Thoracic aorta (tissue), 2 donors: ENCODE data around the gene MRPS18A. TPM values are rescaled to one million over a fixed set of nuclear protein-coding genes. Genes with fewer than 3 reads are reported as not detected.

Experiments used
- ATAC-seq: fragments of 150-250 bp; one replicate; pipeline ENCODE4 v1.8.0; 2017; ENCODE audit warnings: low read depth; ENCODE audit not compliant: insufficient number of reproducible peaks, low FRiP score
- DNase-seq: peaks from one replicate; pipeline ENCODE4 v3.0.0-alpha.2; 2020; ENCODE audit warnings: low spot score
- H3K27ac ChIP-seq, 2 donors: fragments of 200-600 bp; sonication (generic); 1 replicate in 1 of 2; 2 replicates in 1 of 2; pipeline ENCODE4 v1.5.1; 2016; ENCODE audit warnings: mild to moderate bottlenecking in 2 of 2, moderate library complexity in 2 of 2
- H3K27me3 ChIP-seq: fragments of 200-600 bp; sonication (generic); replicated peaks from 2 replicates; pipeline ENCODE4 v1.6.0; 2016; ENCODE audit warnings: mild to moderate bottlenecking; ENCODE audit not compliant: insufficient read depth
- H3K36me3 ChIP-seq: fragments of 200-600 bp; sonication (generic); one replicate; pipeline ENCODE4 v1.5.1; 2016
- H3K4me1 ChIP-seq, 2 donors: fragments of 200-600 bp; sonication (generic); 1 replicate in 1 of 2; 2 replicates in 1 of 2; pipeline versions ENCODE4 v1.5.1 to v1.6.0; 2016; ENCODE audit warnings: low read depth in 2 of 2, mild to moderate bottlenecking in 1 of 2; ENCODE audit not compliant: control insufficient read depth in 1 of 2
- H3K4me3 ChIP-seq: fragments of 200-600 bp; sonication (generic); 2 replicates; pipeline ENCODE4 v1.5.1; 2016; ENCODE audit warnings: mild to moderate bottlenecking
- H3K9me3 ChIP-seq: fragments of 200-600 bp; sonication (generic); 2 replicates; pipeline ENCODE4 v1.5.1; 2016
- CTCF ChIP-seq: fragments of 200-600 bp; sonication (generic); IDR thresholded peaks from one replicate; pipeline ENCODE4 v1.5.1; 2019; ENCODE audit warnings: antibody characterized with exemption
- total RNA-seq, 2 donors: library from RNA; depleted of rRNA; stranded (reverse); fragments of >200 nt; gene quantifications; one replicate each; pipeline versions ENCODE4 v1.1.0 to v1.2.3, GENCODE V29; 2016

MRPS18A gene
- total RNA-seq, 2 donors from 2014 or later = 21.2 to 39.4 TPM

- ATAC-seq (no peak), DNase-seq (no peak)
- Histone ChIP-seq H3K27ac (no peak overlapping the region), H3K9me3 (no peaks in the 10 kb centered on the region), H3K4me1 (peaks cover 8 to 14% of the 10 kb centered on the region in 2 donors), H3K36me3 (no peaks in the 10 kb centered on the region), H3K4me3 (no peak overlapping the region), H3K27me3 (no peaks in the 10 kb centered on the region)
- TF ChIP-seq CTCF = no peak
Observed at GRCh38 chr6:43710576-43710975, 23.0 kb upstream of the MRPS18A start.

- Histone ChIP-seq H3K9me3 (no peaks in the 10 kb centered on the region), H3K4me3 (no peak overlapping the region), H3K36me3 (no peaks in the 10 kb centered on the region), H3K4me1 (peaks cover 9 to 12% of the 10 kb centered on the region in 2 donors), H3K27ac (no peak overlapping the region), H3K27me3 (no peaks in the 10 kb centered on the region)
- ATAC-seq (no peak), DNase-seq (no peak)
- no peak for TF ChIP-seq CTCF
Observed at GRCh38 chr6:43709654-43710303, 22.2 kb upstream of the MRPS18A start.

- H3K4me1 ChIP-seq = peaks cover 9 to 12% of the 10 kb centered on the region in 2 donors
- no peak overlapping the region for H3K4me3 ChIP-seq
- DNase-seq (no peak), ATAC-seq (no peak)
- H3K36me3 ChIP-seq = no peaks in the 10 kb centered on the region
- no peak for TF ChIP-seq CTCF
- no peaks in the 10 kb centered on the region for H3K27me3 ChIP-seq
- no peaks in the 10 kb centered on the region for H3K9me3 ChIP-seq
- H3K27ac ChIP-seq = no peak overlapping the region
Observed at GRCh38 chr6:43708860-43709653, 21.5 kb upstream of the MRPS18A start.

GRCh38 chr6:43707767-43708166, 20.2 kb upstream of the MRPS18A start:
- Histone ChIP-seq H3K4me1 (peaks cover 9 to 17% of the 10 kb centered on the region in 2 donors), H3K36me3 (no peaks in the 10 kb centered on the region), H3K27me3 (no peaks in the 10 kb centered on the region), H3K27ac (no peak overlapping the region), H3K4me3 (no peak overlapping the region), H3K9me3 (no peaks in the 10 kb centered on the region)
- no peak for TF ChIP-seq CTCF
- ATAC-seq (no peak), DNase-seq (no peak)

GRCh38 chr6:43707269-43707668, 19.7 kb upstream of the MRPS18A start:
- TF ChIP-seq CTCF = no peak
- no peaks in the 10 kb centered on the region for H3K36me3 ChIP-seq
- H3K9me3 ChIP-seq = no peaks in the 10 kb centered on the region
- no peak overlapping the region for H3K4me3 ChIP-seq
- H3K4me1 ChIP-seq = peaks cover 11 to 22% of the 10 kb centered on the region in 2 donors
- H3K27me3 ChIP-seq = no peaks in the 10 kb centered on the region
- DNase-seq (no peak), ATAC-seq (no peak)
- no peak overlapping the region for H3K27ac ChIP-seq
